Right ventricle myocardium inferior (tissue), 1 donor: ENCODE data around the gene GYG2. TPM values are rescaled to one million over a fixed set of nuclear protein-coding genes. Genes with fewer than 3 reads are reported as not detected.
A peak's percentile ranks its signal among the peaks of the same experiment; 100 is the strongest.
"Not testable (repeated sequence)": the region's sequence is repeated elsewhere in the genome, so short reads cannot be mapped to it uniquely, and the experiment has no call there.

Experiments used
- ATAC-seq: fragments of 200-7000 bp; cut with Tn5 transposase; one replicate; pipeline ENCODE4 v1.9.1; 2020; ENCODE audit warnings: mild to moderate bottlenecking, moderate library complexity
- DNase-seq: peaks from one replicate; pipeline ENCODE4 v3.0.0; 2021; ENCODE audit errors: missing footprints
- intact Hi-C: fragments of 100-400 bp; cut with DNase I; formaldehyde crosslinking; loops from one replicate; pipeline ENCODE4 v1.11.0; 2022
- total RNA-seq: library from RNA; stranded (reverse); fragmentation: NEBNext Ultra II Directional; extraction: Animal tissue kit (Norgen Biotek cat#: 25700); gene quantifications from one replicate; pipeline ENCODE4 v1.2.1, GENCODE V29; 2021
- donor health status: DM: no; HTN: yes; CAD: no; lungs with severe emphysema.

GYG2 gene
- total RNA-seq, 1 donor from 2014 or later, result 1.5 TPM

- intact Hi-C loops, result no loop called here
Observed at GRCh38 chrX:2892816-2893215, 64.1 kb downstream of the GYG2 start.

DNA sequence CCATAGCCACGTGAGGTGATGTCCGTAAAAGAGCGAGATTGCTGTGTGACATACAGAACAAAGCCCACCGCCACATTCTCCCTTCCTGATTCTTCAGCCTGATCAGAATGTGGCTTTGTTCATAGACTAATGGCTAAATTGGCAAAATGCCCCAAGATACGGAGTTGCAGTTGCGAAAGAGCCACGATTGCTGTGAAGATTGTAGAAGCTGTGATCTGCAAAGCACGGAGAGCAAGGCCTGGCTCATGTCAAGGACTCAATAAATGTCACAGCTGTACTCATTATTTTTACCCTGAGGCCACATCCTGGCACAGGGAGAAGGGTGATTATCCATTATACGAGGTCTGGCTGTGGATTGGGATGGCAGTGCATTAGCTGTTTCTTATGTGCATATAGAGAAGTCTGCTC is 66.2 kb downstream of the GYG2 start:
- intact Hi-C loops, result no loop called here
- DNase-seq, result no peak
- ATAC-seq, result no peak

More at GRCh38 chrX:2892816-2893215, 64.1 kb downstream of the GYG2 start:
- DNase-seq (no peak), ATAC-seq (no peak)

- no peak for ATAC-seq
- DNase-seq, result no peak
- intact Hi-C loops, result no loop called here
Observed at GRCh38 chrX:2897311-2897689, 68.6 kb downstream of the GYG2 start.

DNA sequence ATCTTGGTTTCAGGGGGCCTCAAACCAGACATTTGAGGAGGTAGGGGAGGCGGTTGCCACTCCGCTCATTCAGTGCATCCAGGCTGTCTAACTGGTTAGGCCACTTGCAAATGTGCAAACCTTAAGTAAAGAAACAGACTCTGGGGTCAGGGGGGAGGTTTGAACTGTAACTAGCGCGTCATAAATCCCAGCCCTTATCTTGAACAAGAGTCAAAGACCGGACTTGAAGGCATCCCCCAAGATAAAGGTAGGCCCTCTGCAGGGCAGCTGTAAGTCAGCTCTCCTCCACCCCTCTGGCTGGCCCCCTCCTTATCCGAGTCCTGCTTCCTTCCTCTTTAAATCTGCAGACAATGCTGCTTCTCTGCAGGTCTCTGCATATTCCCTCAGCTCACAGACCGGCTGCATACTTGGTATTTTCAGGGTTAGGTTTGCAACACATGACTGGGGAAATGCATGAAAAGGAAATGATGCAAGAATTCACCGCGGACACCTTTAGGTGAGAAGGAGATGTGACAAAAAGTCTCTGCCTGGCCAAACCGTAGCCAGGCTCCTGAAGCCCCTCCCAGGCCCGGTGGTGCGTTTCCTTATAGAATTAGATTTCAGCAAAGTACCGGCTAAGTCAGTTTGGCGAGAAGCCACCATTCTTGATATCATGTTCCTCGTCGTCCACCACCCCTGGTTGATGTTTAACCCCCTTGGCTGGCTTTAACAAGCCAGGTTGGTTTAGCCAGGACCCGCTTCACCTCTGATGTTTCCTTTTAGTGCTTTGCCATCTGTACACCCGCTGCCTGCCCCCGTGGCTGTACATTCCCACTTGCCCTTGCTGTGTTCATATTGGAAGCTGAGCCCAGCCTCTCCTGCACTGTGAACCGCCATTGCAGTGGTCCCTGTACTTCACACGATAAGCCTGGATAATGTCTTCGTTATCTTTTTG is 69.2 kb downstream of the GYG2 start:
- ATAC-seq, intact Hi-C loops, DNase-seq: not testable (repeated sequence)

DNA sequence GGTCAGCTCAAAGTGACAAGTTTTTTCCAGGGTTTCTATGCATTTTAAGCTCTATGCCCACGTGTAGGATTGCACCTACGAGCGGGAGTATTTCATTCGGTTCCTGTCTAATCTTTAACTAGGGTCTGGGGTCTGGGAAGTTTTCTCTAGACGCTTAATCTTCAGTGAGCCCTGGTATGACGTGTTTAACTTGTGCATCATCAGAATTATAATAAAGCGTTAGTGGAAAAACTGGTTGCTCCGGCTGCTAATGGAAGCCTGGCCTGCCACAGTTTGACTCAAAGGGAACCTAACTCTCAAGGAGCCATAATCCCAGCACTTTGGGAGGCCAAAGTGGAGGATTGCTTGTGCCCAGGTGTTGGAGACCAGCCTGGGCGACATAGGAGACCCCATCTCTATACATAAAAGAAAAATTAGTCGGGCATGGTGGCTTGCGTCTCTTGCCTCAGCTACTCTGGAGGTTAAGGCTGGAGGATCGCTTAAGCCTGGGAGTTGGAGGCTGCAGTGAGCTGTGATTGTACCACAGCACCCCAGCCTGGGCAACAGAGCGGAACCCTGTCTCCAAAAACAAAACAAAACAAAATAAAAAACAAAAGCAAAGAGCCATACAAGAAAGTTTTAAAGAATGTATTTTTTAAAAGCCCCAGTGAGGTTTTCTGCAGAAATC is 70.2 kb downstream of the GYG2 start:
- DNase-seq (no peak), ATAC-seq (no peak)
- intact Hi-C loops, result no loop called here

GRCh38 chrX:2901367-2902036 is 72.8 kb downstream of the GYG2 start:
- intact Hi-C loops, result no loop called here
- DNase-seq (no peak), ATAC-seq (no peak)

DNA sequence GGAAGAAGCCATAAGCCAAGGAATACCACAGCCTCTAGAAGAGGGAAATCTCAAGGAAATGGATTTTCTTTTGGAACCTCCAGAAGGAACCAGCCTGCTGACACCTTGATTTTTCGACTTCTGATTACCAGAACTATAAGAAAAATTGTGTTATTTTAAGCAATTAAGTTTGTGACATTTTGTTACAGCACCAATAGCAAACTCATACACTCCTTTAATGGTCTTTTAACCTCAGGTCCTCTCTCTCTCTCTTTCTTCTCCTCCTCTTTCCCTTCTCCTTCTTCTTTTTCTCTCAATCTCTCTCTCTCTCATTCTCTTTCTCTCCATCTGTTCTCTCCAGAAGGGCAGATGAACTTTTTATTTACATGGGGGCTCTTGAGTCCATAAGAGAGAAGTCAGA is 74.1 kb downstream of the GYG2 start:
- ATAC-seq (no peak), DNase-seq (no peak)
- intact Hi-C loops, result no loop called here

DNA sequence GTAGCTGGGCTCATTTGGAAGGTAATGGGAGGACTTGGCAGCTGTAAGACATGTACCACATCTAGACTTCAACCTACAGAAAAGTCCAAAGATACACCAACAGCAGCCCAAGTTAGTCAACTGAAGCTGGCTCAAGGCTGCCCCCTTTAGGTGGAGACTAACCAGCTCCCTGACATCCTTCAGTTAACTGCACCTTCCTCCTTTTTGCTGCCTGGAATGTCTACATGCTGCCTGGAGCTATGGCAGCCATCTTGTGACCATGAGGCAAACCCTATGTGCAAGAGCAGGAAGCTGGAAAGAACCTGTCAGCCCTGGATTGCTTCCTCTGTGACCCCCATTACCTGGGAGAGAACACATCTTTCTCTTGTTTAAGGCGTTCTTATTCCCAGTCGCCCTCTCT is 74.6 kb downstream of the GYG2 start:
- ATAC-seq (no peak), DNase-seq (no peak)
- intact Hi-C loops, result no loop called here

GRCh38 chrX:2907295-2907694 is 78.6 kb downstream of the GYG2 start:
- DNase-seq, result no peak
- intact Hi-C loops, result no loop called here
- no peak for ATAC-seq

DNA sequence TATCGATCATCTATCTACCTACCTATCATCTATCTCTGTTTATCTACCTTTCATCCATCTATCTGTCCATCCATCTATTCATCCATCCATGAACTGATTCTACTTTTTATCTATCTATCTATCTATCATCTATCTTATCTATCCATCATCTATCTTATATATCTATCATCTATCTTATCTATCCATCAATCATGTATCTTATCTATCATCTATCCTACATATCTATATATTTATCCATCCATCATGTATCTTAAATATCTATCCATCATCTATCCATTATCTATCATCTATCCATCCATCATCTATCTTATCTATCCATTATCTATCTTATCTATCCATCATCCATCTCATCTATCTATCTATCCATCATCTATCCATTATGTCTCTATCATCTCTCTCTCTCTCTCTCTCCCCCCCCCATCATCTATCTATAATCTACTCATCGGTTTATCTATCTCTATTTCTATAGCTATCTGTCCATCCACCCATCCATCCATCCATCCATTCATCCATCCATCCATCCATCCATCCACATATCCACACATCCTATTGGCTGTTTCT is 79.5 kb downstream of the GYG2 start:
- no peak for DNase-seq
- intact Hi-C loops, result no loop called here
- ATAC-seq, result no peak

- ATAC-seq (no peak), DNase-seq (no peak)
- intact Hi-C loops, result no loop called here
Observed at GRCh38 chrX:2910109-2910508, 81.4 kb downstream of the GYG2 start.

DNA sequence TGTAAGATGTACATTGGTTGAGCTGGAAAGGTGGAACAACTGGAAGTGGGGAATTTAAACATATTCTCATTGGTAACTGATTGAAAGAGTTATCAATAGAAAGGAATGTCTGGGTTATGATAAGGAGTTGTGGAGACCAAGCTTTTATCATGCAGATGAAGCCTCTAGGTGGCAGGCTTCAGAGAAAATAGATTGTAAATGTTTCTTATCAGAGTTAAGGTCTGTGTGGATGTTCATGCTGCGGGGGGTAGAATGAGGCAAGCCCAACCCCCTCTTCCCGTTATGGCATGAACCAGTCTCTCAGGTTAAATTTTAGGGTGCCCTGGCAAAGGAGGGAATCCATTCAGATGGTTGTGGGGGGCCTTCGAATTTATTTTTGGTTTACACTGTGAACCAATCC is 84.4 kb downstream of the GYG2 start:
- ATAC-seq, result no peak

DNA sequence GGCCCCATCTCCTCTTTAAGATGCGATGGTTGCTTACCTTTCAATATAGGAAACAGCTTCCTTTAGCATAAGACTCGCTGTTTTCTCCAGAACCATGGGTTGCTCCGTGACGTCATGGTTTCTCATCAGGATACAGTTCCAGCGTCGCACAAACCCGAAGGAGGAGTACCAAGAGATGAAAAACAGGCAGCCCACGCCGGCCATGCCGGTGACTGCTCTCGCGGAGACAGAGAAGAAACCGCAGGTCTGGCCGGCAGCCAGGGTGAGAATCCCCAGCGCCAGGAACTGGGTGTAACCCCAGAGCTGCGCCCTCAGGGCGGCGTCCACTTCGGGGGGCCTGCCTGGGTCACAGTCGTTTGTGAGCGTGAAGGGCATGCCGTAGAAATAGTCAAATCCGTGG is 89.0 kb downstream of the GYG2 start:
- intact Hi-C loops, result no loop called here
- no peak for ATAC-seq
- DNase-seq, result no peak

More for the DNA sequence above, 84.4 kb downstream of the GYG2 start:
- no peak for DNase-seq
- intact Hi-C loops, result no loop called here

DNA sequence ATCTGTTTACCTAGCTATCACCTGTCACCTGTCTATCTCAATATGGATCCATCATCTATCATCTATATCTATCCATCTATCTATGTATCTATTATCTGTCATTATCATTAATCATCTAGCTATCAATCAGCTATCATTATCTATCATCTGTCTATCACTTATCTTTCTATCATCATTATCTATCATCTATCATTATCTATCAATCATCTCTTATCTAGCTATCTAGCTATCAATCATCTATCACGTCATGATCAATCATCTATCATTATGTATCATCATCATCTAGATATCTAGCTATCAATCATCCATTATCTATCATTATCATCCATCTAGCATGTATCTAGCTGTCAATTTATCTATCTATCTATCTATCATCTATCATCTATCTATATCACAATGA is 92.5 kb downstream of the GYG2 start:
- DNase-seq, result no peak
- ATAC-seq, result no peak
- intact Hi-C loops, result no loop called here

DNA sequence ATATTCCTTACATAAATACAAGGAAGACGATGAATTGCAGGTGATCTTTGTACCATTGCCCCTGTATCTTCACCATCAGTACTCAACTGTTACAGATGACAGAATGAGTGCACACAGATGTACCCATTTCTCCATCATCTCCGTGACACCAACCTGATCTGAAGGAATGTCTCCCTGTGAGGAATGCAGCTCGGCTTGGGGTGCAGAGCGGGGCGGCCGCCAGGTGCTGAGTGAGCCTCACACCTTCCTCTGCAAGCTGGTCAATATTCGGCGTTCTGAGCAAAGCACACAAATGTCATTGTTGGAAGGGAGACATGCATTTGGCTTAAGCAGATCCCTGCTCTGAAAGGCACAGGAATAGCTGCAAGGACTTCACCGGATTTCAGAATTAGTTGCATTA is 93.0 kb downstream of the GYG2 start:
- intact Hi-C loops, result no loop called here
- no peak for DNase-seq
- no peak for ATAC-seq

- no peak for ATAC-seq
- no peak for DNase-seq
- intact Hi-C loops, result no loop called here
Observed at GRCh38 chrX:2924151-2924550, 95.4 kb downstream of the GYG2 start.

DNA sequence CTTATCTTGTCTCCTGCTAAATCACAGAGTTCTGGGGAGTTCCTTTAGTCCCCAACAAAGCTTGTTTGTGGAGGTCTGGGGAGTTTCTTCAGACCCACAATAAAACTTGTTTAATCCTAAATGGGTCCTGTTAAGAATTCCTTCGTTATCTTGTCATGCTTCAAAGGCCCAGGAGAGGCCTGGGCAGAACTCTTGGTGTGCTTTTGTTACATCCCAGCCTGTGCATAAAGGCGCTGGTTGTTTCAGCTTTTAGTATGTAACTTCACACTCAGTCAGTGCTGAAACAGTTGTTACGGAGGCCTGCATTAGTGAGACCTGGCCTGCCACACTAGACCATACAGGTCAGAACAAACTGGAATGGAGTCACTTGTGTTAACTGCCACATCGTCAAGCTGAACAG is 97.5 kb downstream of the GYG2 start:
- ATAC-seq, DNase-seq, intact Hi-C loops: not testable (repeated sequence)

DNA sequence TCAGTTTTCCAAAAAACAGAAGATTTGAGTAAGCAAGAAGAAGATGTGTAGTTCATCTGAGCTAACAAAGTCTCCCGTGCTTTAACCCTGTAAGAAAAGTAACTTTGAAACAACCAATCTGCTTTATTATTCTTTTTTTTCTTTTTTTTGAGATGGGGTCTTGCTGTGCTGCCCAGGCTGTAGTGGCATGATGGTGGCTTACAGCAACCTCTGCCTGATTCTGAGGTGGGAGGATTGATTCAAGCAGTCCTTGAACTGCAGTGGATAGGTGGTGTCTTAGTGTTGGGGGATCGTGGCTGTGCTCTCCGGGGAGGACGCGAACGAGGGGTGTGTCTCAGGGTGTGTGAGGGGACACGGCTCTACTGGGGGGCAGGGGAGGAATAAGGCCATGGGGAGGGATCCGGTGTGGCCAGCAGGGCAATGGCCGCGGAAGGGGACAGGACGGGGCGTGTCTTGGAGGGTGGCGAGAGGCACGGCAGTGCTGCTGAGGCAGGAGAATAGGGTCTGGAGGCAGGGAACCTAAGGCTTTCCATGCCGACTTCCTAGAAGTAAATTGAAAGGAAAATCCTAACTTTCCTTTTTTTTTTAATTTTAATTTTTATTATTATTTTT is 98.0 kb downstream of the GYG2 start:
- intact Hi-C loops, result no loop called here
- DNase-seq (no peak), ATAC-seq (no peak)

GRCh38 chrX:2928191-2928582 is 99.5 kb downstream of the GYG2 start:
- peak; percentile 36 for ATAC-seq
- intact Hi-C loops, result no loop called here
- no peak for DNase-seq
